HepG2 (cell line): Measurements from ENCODE around the gene PSEN2. TPM values are rescaled to one million over a fixed set of nuclear protein-coding genes. Genes with fewer than 3 reads are reported as not detected.
A peak's percentile ranks its signal among the peaks of the same experiment; 100 is the strongest.

ENCODE experiments used
- ATAC-seq: fragments of 200-7000 bp; cut with Tn5 transposase; 3 replicates; pipeline ENCODE4 v1.9.1; 2020; ENCODE audit warnings: mild to moderate bottlenecking, moderate library complexity
- BruUV-seq: library from RNA; stranded (reverse); fragments of 400-500 nt; replicated peaks from 2 replicates; lab custom pipeline; 2021; lab: Mats Ljungman, UMichigan
- CTCF ChIA-PET: fragments of 300-600 bp; formaldehyde crosslinking; extraction: SDS; loops from one replicate; lab custom pipeline; 2021; ENCODE audit warnings: low total read pairs, inconsistent platforms, low intra/inter-chr PET ratio; lab: Yijun Ruan, JAX
- POLR2A ChIA-PET: fragments of 350-600 bp; sonication (Branson Sonifier 250); formaldehyde crosslinking; loops from one replicate; lab custom pipeline; 2020; ENCODE audit warnings: antibody characterized with exemption, inconsistent platforms; lab: Yijun Ruan, JAX
- DNase-seq: peaks from one replicate; pipeline ENCODE4 v3.0.0-alpha.2; 2015; ENCODE audit warnings: low spot score
- FAIRE-seq: peaks from 3 replicates; lab custom pipeline; 2011; peaks lifted over from hg19 to GRCh38; lab: Jason Lieb, UNC
- H2AFZ ChIP-seq: one replicate; pipeline ENCODE4 v1.6.1; 2011; ENCODE audit warnings: low read length, inconsistent platforms
- H3K27ac ChIP-seq: fragments of 300-600 bp; 3 replicates; pipeline ENCODE4 v1.8.0; 2011; ENCODE audit warnings: mixed run types, mild to moderate bottlenecking, mixed read lengths, low read length, inconsistent platforms; ENCODE audit not compliant: insufficient read depth; ENCODE audit errors: extremely low read length
- H3K27me3 ChIP-seq, 2 experiments: fragments of 200-600 bp in 1 of 2; 2 replicates in 1 of 2; 3 replicates in 1 of 2; pipeline versions ENCODE4 v1.6.0 to v1.8.0; 2011; ENCODE audit warnings: low read length in 2 of 2, mild to moderate bottlenecking in 2 of 2, moderate library complexity in 2 of 2, inconsistent platforms in 1 of 2; ENCODE audit not compliant: insufficient read depth in 2 of 2, control insufficient read depth in 1 of 2
- H3K36me3 ChIP-seq, 2 experiments: fragments of 200-600 bp in 1 of 2; replicated peaks in 1 of 2; 2 replicates in 1 of 2; 3 replicates in 1 of 2; pipeline versions ENCODE4 v1.5.1 to v1.8.0; 2011; ENCODE audit warnings: low read length in 2 of 2, inconsistent platforms in 1 of 2; ENCODE audit not compliant: insufficient read depth in 2 of 2, control insufficient read depth in 1 of 2
- H3K4me1 ChIP-seq: 2 replicates; pipeline ENCODE4 v1.5.1; 2012; ENCODE audit warnings: low read length, inconsistent platforms; ENCODE audit not compliant: insufficient read depth
- H3K4me2 ChIP-seq: 2 replicates; pipeline ENCODE4 v1.6.0; 2011; ENCODE audit warnings: low read depth, low read length, inconsistent platforms
- H3K4me3 ChIP-seq, 3 experiments: fragments of 200-600 bp in 1 of 3; sonication (generic), shearing (Covaris generic) in 1 of 3; replicated peaks in 1 of 3; 2 replicates each; pipeline ENCODE4 v1.5.1; 2011 to 2016; ENCODE audit warnings: low read length in 3 of 3, inconsistent platforms in 2 of 3, low read depth in 2 of 3, mild to moderate bottlenecking in 2 of 3, control low read depth in 1 of 3, mixed read lengths in 1 of 3; ENCODE audit not compliant: insufficient read depth in 1 of 3
- H3K79me2 ChIP-seq: one replicate; pipeline ENCODE4 v1.6.1; 2011; ENCODE audit warnings: low read length, inconsistent platforms; ENCODE audit not compliant: insufficient read depth
- H3K9ac ChIP-seq: 2 replicates; pipeline ENCODE4 v1.6.0; 2011; ENCODE audit warnings: mild to moderate bottlenecking, low read depth, low read length, inconsistent platforms; ENCODE audit not compliant: insufficient read depth
- H3K9me3 ChIP-seq: 2 replicates; pipeline ENCODE4 v1.5.1; 2012; ENCODE audit warnings: mild to moderate bottlenecking, low read length
- H4K20me1 ChIP-seq: 2 replicates; pipeline ENCODE4 v1.6.0; 2011; ENCODE audit warnings: inconsistent platforms, mild to moderate bottlenecking, low read length, moderate library complexity; ENCODE audit not compliant: insufficient read depth
- ARNT2 ChIP-seq: sonication (generic); formaldehyde crosslinking; IDR thresholded peaks from 2 replicates; pipeline ENCODE4 v1.8.0; 2022; ENCODE audit warnings: mild to moderate bottlenecking, low read depth, missing genetic modification reagents, moderate library complexity
- ATF3 ChIP-seq: sonication (generic); formaldehyde crosslinking; IDR thresholded peaks from 2 replicates; pipeline ENCODE4 v1.4.0; 2020; ENCODE audit warnings: missing genetic modification reagents
- CC2D1A ChIP-seq: sonication (generic); formaldehyde crosslinking; IDR thresholded peaks from 2 replicates; pipeline ENCODE4 v1.8.1; 2023; ENCODE audit warnings: mild to moderate bottlenecking, missing genetic modification reagents
- ETV6 ChIP-seq: sonication (generic); formaldehyde crosslinking; conservative IDR thresholded peaks from 2 replicates; pipeline ENCODE4 v1.4.0; 2020; ENCODE audit warnings: missing genetic modification reagents
- HIC2 ChIP-seq: sonication (generic); formaldehyde crosslinking; IDR thresholded peaks from 2 replicates; pipeline ENCODE4 v1.9.0; 2022; ENCODE audit warnings: low read depth, missing genetic modification reagents
- HNF4A ChIP-seq: sonication (generic); formaldehyde crosslinking; IDR thresholded peaks from 2 replicates; pipeline ENCODE4 v1.4.0; 2020; ENCODE audit warnings: missing genetic modification reagents
- MAFK ChIP-seq, 2 experiments: IDR thresholded peaks in 1 of 2; conservative IDR thresholded peaks in 1 of 2; 2 replicates each; pipeline ENCODE4 v1.6.1; 2011; ENCODE audit warnings: improper control_type of control experiment in 2 of 2, low read length in 2 of 2
- NCOA2 ChIP-seq: sonication (generic); formaldehyde crosslinking; IDR thresholded peaks from 2 replicates; pipeline ENCODE4 v1.8.0; 2022; ENCODE audit warnings: inconsistent platforms
- NPAS2 ChIP-seq: sonication (generic); formaldehyde crosslinking; IDR thresholded peaks from 2 replicates; pipeline ENCODE4 v1.8.0; 2022; ENCODE audit warnings: mild to moderate bottlenecking, missing genetic modification reagents, borderline replicate concordance
- TFAP4 ChIP-seq: sonication (generic); IDR thresholded peaks from 2 replicates; pipeline ENCODE4 v1.6.1; 2016; ENCODE audit warnings: low read depth, borderline replicate concordance
- TOE1 ChIP-seq: sonication (generic); formaldehyde crosslinking; IDR thresholded peaks from 2 replicates; pipeline ENCODE4 v1.4.0; 2020; ENCODE audit warnings: mild to moderate bottlenecking, missing genetic modification reagents
- YY1 ChIP-seq: IDR thresholded peaks from 2 replicates; pipeline ENCODE4 v1.6.1; 2011; ENCODE audit warnings: low read length, low read depth, moderate library complexity, mild to moderate bottlenecking; ENCODE audit not compliant: insufficient read depth, insufficient replicate concordance
- ZBTB20 ChIP-seq: sonication (generic); formaldehyde crosslinking; IDR thresholded peaks from 2 replicates; pipeline ENCODE4 v1.8.1; 2023; ENCODE audit warnings: missing genetic modification reagents, low read depth, mild to moderate bottlenecking, borderline replicate concordance
- ZFP1 ChIP-seq: IDR thresholded peaks from 2 replicates; pipeline ENCODE4 v1.6.1; 2016
- ZFP41 ChIP-seq: sonication (generic); formaldehyde crosslinking; IDR thresholded peaks from 2 replicates; pipeline ENCODE4 v1.4.0; 2020; ENCODE audit warnings: mild to moderate bottlenecking, missing genetic modification reagents, borderline replicate concordance
- ZNF281 ChIP-seq: sonication (generic); formaldehyde crosslinking; IDR thresholded peaks from 2 replicates; pipeline ENCODE4 v1.4.0; 2020; ENCODE audit warnings: missing genetic modification reagents, borderline replicate concordance
- ZNF460 ChIP-seq: sonication (generic); formaldehyde crosslinking; IDR thresholded peaks from 2 replicates; pipeline ENCODE4 v1.5.1; 2020; ENCODE audit warnings: missing genetic modification reagents, mild to moderate bottlenecking, borderline replicate concordance
- WGBS: methylation state at CpG from one replicate; pipeline ENCODE4 v1.1.6; 2017; ENCODE audit warnings: low lambda C conversion rate; 5-methylcytosine and 5-hydroxymethylcytosine counted together
- in situ Hi-C: cut with HindIII; loops from 2 replicates; pipeline ENCODE4 v1.10.0; 2017; ENCODE audit warnings: low pct_unique_long_range_greater_than_20kb; ENCODE audit not compliant: extremely low pct_ligation_motif_present
- intact Hi-C: fragments of 100-400 bp; cut with micrococcal nuclease; formaldehyde crosslinking; loops from one replicate; pipeline ENCODE4 v1.10.0; 2022; ENCODE audit not compliant: unreplicated experiment
- polyA plus RNA-seq, 8 experiments: library from polyadenylated mRNA; depleted of rRNA in 3 of 8; stranded (reverse) in 7 of 8; unstranded in 1 of 8; fragments of >200 nt; fragmentation: Illumina TruSeq in 4 of 8; extraction: Trizol in 4 of 8; gene quantifications; 2 replicates each; pipeline versions ENCODE4 v1.2.1 to v1.2.3, GENCODE V29; 2011 to 2016; ENCODE audit warnings: low read depth in 4 of 8, missing spikeins in 1 of 8, mixed read lengths in 1 of 8; ENCODE audit not compliant: insufficient read depth in 1 of 8
- total RNA-seq, 5 experiments: library from RNA; depleted of rRNA; stranded (reverse); fragments of >200 nt; fragmentation: Illumina TruSeq; extraction: Trizol; gene quantifications; 2 replicates each; pipeline ENCODE4 v1.2.3, GENCODE V29; 2016; ENCODE audit warnings: low read depth in 1 of 5
- TF ChIP-seq, protein P1 (sequence below): IDR thresholded peaks from 2 replicates; pipeline ENCODE4 v1.6.1; 2018; ENCODE audit warnings: missing genetic modification reagents, mild to moderate bottlenecking, missing compliant biosample characterization

Gene PSEN2
- total and polyA plus RNA-seq, 2 of the 13 experiments (the other 11 are each of a cell fraction or from before 2014, with no cell fraction given), result 5.9 to 13.1 TPM

DNA sequence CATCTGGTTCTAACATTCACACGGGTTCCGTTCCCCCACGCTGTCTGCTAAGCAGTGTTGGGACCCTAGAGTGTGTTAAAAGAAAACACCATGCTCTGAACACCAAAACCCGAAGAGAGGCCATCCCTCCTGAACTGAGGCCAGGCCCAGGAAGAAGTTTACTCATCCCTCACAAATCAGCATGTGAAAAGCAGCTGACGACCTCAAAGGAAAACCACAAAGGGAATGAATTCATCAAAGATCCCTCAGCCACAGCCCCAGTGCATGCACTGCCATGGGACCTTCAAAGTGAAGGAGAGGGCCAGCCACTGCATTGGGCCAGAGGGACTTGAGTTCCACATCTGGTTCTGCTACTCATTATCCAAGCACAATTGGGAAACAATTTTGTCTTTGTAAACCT, 7.0 kb upstream of the PSEN2 start (continued):
- no peak for TF ChIP-seq ZNF460
- no peak for TF ChIP-seq TFAP4
- no peak for TF ChIP-seq MAFK (conservative IDR thresholded peaks at IDR 0.05 in 1 of 2, IDR thresholded peaks at IDR 0.05 in 1 of 2; ENCODE audit: low read length in 2 of 2)
- TF ChIP-seq NCOA2, result no peak
- TF ChIP-seq, all 625 proteins: peak for 0

DNA sequence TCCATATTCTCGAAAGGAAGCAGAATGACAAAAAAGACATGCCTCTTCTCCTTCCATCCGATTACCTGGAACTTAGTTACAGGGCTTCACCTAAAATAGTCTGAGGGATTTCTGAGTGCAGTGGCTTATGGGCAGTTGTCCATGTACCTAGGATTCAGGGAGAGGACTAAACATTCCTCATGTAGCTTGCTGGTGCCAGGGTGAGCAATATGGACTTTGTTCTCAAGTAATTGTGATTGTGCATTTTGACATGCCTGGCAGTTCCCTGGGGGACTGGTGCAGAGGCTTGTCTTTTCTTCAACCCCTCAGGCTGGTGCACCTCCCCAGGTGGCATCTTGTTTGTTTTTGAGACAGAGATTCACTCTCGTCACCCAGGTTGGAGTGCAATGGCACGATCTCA, 6.1 kb upstream of the PSEN2 start:
- Histone ChIP-seq H3K27me3 (peaks cover 0 to 3% of the 10 kb centered on the region in 2 experiments; a peak in 2 of 5 replicates), H3K9me3 (no peaks in the 10 kb centered on the region), H2AFZ (no peak overlapping the region), H3K36me3 (no peaks in the 10 kb centered on the region), H4K20me1 (no peaks in the 10 kb centered on the region), H3K9ac (no peak overlapping the region), H3K4me1 (peaks cover 16% of the 10 kb centered on the region), H3K4me2 (no peak overlapping the region), H3K27ac (no peak overlapping the region), H3K79me2 (no peaks in the 10 kb centered on the region), H3K4me3 (no peak overlapping the region)
- POLR2A ChIA-PET, result no interaction called here
- no TSS peak for BruUV-seq
- 63% methylated on average over 3 of the region's 4 CpGs for WGBS
- DNase-seq, result peak; percentile 27
- in situ Hi-C loops, result no loop called here
- CTCF ChIA-PET, result no interaction called here
- FAIRE-seq, result no peak
- peak; percentile 63; the same call in 2 of the 3 replicates for ATAC-seq
- intact Hi-C loops, result no loop called here
- TF ChIP-seq ZNF281 (CRISPR knock-in tag) (no peak), ZBTB20 (CRISPR knock-in tag) (no peak), HIC2 (CRISPR knock-in tag) (peak; percentile 20; the same call in 1 of the 2 replicates), YY1 (no peak), ARNT2 (no peak), HNF4A (CRISPR knock-in tag) (peak; percentile 45; the same call in 1 of the 2 replicates), CC2D1A (CRISPR knock-in tag) (no peak), ETV6 (CRISPR knock-in tag) (no peak), ZFP1 (CRISPR knock-in tag) (no peak), NPAS2 (no peak), TOE1 (CRISPR knock-in tag) (no peak), ATF3 (CRISPR knock-in tag) (no peak), ZFP41 (CRISPR knock-in tag) (no peak)
- TF ChIP-seq, protein P1, sequence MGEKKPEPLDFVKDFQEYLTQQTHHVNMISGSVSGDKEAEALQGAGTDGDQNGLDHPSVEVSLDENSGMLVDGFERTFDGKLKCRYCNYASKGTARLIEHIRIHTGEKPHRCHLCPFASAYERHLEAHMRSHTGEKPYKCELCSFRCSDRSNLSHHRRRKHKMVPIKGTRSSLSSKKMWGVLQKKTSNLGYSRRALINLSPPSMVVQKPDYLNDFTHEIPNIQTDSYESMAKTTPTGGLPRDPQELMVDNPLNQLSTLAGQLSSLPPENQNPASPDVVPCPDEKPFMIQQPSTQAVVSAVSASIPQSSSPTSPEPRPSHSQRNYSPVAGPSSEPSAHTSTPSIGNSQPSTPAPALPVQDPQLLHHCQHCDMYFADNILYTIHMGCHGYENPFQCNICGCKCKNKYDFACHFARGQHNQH (CRISPR knock-in tag), result no peak
